HG02623 (cell line): ENCODE data around the gene WDR4.
"Not testable (repeated sequence)": the region's sequence is repeated elsewhere in the genome, so short reads cannot be mapped to it uniquely, and the experiment has no call there.

Experiments used
- ATAC-seq: cut with Tn5 transposase; IDR thresholded peaks from one replicate; pipeline ENCODE4 v1.9.1; 2021; ENCODE audit warnings: moderate library complexity; ENCODE audit not compliant: unreplicated experiment

WDR4 gene

GRCh38 chr21:42819861-42820615, 59.3 kb downstream of the WDR4 start:
- ATAC-seq, result no peak

DNA sequence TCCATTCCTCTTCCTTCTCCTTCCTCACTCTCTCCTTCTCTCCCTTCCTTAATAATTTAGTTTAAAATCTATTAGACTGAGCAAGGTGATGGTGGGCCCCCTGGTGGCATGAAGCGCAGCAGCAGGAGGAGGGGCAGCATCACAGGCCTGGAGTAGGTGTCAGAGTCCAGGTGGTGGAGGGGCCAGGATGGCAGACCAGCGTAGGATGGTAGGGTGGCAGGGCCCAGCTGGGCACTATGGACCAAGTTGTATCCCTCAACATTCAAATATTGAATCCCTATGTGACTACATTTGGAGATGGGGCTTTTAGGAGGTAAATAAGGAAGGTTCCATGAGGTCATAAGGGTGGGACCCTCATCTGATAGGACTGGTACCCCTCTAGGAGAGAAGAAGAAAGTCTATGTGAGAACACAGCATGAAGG, 61.0 kb downstream of the WDR4 start:
- no peak for ATAC-seq

DNA sequence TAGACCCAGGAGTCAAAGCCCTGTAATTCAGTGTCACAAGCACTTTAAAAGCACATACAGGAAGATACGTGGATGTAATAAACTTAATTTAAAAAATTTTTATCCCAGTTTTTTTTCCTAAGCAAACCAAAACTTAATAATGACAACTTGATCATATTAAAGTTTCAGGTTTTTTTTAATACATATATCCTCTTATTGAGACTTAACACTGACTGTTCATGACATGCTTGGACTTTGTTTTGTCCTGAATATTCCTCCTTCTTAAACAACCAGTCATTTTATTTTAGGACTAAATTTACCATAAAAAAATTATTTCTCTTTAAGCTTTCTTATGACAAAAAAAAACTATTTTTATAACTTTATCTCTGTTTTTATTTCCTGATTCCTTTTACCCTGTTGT, 64.1 kb downstream of the WDR4 start:
- no peak for ATAC-seq

DNA sequence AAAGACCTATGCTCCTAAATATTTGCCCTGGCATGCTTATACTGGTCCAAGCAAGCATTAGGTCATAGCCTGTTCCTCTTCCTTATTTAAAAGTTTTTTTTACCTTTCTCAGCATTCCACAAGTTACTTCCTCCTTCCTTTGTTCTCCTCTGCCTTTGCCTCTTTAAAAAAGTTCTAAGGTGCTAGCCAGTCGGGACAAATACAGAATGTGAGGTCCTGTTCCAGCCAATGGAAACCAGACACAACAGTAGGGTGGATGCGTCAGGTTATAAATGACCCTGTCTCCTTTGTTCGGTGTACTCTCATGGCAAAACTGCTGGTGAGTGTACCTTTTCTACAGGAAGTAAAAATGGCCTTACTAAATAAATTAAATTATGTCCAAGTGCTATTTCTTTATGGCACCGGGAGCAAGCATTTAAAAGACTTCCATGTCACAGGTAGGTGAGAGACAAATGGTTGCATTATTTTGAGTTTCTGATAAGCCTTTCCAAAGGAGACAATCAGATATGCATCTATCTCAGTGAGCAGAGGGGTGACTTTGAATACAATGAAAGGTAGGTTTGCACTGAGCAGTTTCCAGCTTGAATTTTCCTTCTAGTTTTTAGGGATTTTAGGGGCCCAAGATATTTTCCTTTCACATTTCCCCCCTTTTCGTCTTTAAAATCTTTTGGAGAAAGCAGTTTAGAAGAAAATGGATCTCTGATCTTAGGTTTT, 66.7 kb downstream of the WDR4 start:
- ATAC-seq, result not testable (repeated sequence)

GRCh38 chr21:42811960-42812359, 67.4 kb downstream of the WDR4 start:
- ATAC-seq, result no peak

DNA sequence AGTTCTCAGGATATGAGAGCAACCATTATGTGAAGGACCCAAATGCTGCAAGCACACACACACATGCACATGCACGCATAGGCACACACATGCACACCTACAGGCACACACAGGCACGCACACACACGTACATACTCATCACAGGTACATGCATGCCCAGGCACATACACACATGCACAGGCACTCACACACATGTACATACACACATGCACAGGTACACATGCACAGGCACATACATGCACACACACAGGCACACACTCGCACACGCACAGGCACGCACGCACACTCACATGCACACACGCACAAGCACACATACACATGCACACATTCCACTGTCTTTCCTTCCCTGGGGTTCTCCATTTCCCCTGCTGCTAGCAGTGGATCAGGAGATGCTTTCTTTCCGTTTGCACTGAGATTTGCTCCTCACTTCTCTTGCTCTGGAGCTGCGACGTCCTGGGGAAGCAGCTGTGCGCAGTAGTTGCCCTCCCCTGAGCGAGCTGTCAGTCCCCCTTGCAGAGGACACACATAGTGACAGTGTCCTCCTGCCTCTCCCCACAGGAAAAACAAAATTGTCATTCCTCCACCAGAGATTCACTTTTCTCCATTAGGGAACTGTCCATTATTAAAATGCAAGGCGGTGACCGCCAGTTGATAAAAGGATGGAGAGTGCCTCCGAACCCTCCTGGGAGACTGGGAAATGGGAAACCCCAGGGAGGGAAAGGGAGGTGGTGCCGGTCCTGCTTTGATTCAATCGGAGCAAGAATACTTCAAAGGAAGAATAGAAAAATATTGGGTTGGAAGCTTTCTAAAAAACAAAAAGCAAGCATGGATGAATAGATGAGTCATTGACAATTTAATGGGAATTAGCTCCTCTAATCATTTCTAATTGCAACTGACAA, 69.5 kb downstream of the WDR4 start:
- no peak for ATAC-seq

DNA sequence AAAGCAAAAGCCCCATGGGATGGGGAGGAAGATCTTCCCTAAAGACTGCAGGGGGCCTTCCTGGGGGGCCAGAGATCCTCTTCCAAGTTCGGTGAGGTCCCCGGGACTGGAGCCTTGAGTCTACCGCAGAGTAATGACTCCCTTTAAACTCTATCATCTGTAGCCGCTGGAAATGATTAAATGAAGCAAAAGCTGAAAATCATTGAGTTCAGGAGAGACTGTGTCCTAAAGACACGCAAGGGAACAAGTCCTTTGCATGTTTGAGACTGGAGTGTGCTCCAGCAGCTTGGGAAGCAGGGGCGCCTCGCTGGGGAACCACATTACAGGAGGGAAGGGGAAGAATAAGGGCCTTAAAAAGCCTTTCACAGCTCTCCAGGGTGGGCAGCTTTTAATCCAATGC, 70.2 kb downstream of the WDR4 start:
- no peak for ATAC-seq

DNA sequence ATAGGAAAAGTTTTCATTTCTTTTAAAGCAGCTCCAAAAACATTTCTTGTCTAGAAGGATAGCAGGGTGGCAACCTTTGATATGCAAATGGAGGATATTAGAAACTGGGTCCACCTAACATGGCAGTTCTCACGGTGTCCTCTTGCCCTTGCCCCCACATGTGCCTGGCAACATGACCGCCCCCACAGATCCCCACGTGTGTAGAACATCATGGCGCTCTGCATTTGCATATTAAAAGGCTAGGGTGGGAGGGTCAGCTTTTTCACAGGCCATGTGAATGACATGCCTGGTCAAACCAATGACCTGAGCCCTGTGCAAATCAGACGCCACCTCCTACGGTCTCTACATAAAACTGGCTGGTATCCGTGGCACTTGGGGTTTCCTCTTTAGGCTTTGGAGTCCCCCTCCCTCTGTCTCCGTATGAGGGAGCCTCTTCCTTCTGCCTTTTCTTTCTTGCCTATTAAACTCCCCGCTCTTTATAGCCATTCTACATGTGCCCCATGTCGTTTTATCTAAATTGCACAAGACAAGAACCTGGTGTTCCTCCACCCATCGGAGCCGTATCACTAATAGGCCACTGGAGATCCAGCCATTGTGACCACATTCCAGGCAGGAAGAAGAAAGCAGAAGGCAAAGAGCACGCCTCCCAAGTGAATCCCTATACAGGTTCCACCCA, 71.3 kb downstream of the WDR4 start:
- ATAC-seq, result no peak

GRCh38 chr21:42807293-42807895, 71.9 kb downstream of the WDR4 start:
- not testable (repeated sequence) for ATAC-seq

- ATAC-seq, result no peak
Observed at GRCh38 chr21:42806509-42807140, 72.7 kb downstream of the WDR4 start.

- ATAC-seq, result not testable (repeated sequence)
Observed at GRCh38 chr21:42801616-42802015, 77.7 kb downstream of the WDR4 start.

- no peak for ATAC-seq
Observed at GRCh38 chr21:42799948-42800347, 79.4 kb downstream of the WDR4 start.

DNA sequence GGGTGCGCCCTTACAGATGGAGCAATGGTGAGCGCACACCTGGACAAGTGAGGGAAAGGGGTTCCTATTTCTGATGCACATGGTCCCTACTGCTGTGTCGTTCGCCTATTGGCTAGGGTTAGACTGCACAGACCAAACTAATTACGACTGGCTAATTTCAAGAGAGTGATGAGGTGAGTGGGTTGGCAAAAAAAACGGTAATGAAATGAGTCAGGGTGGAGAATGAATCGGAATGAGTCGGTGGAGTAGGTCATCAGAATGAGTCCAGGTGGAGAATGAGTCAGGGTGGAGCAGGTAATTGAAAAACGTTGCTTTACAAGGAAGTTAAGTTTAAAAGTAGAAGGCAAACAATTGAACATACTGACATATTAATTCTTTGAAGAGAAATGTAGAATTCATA, 79.8 kb downstream of the WDR4 start:
- no peak for ATAC-seq
